HG03354 (cell line): ENCODE results near the gene PLCG2.
"Not testable (repeated sequence)": the region's sequence is repeated elsewhere in the genome, so short reads cannot be mapped to it uniquely, and the experiment has no call there.

Experiments used
- ATAC-seq: cut with Tn5 transposase; IDR thresholded peaks from one replicate; pipeline ENCODE4 v1.9.1; 2021; ENCODE audit warnings: mild to moderate bottlenecking; ENCODE audit not compliant: unreplicated experiment, poor library complexity, severe bottlenecking

PLCG2 gene

GRCh38 chr16:81752225-81752875 is 26.7 kb upstream of the PLCG2 start:
- ATAC-seq = peak; percentile 97

GRCh38 chr16:81752876-81753227 is 26.2 kb upstream of the PLCG2 start:
- ATAC-seq = no peak

GRCh38 chr16:81754858-81755257 is 24.2 kb upstream of the PLCG2 start:
- no peak for ATAC-seq

- ATAC-seq = no peak
Observed at GRCh38 chr16:81755915-81756614, 23.0 kb upstream of the PLCG2 start.

- ATAC-seq = no peak
Observed at GRCh38 chr16:81756615-81757356, 22.3 kb upstream of the PLCG2 start.

GRCh38 chr16:81758376-81758775 is 20.7 kb upstream of the PLCG2 start:
- ATAC-seq = no peak

- not testable (repeated sequence) for ATAC-seq
Observed at GRCh38 chr16:81762322-81762721, 16.8 kb upstream of the PLCG2 start.

GRCh38 chr16:81765111-81765919 is 13.8 kb upstream of the PLCG2 start:
- ATAC-seq = no peak

- ATAC-seq = no peak
Observed at GRCh38 chr16:81765969-81766368, 13.1 kb upstream of the PLCG2 start.

GRCh38 chr16:81767987-81768592 is 11.0 kb upstream of the PLCG2 start:
- ATAC-seq = no peak

GRCh38 chr16:81770008-81770407 is 9.1 kb upstream of the PLCG2 start:
- no peak for ATAC-seq

- ATAC-seq = no peak
Observed at GRCh38 chr16:81774348-81774747, 4.7 kb upstream of the PLCG2 start.

GRCh38 chr16:81775570-81775969 is 3.5 kb upstream of the PLCG2 start:
- no peak for ATAC-seq

GRCh38 chr16:81778231-81778630 is 860 bp upstream of the PLCG2 start:
- no peak for ATAC-seq

- ATAC-seq = peak; percentile 30
Observed at GRCh38 chr16:81779536-81780320, 637 bp downstream of the PLCG2 start.

GRCh38 chr16:81780350-81780749 is 1.3 kb downstream of the PLCG2 start:
- no peak for ATAC-seq

GRCh38 chr16:81782236-81782635 is 3.1 kb downstream of the PLCG2 start:
- ATAC-seq = no peak

- ATAC-seq = no peak
Observed at GRCh38 chr16:81784072-81784795, 5.1 kb downstream of the PLCG2 start.
